ENCODE results near the gene STRIP2. TPM values are rescaled to one million over a fixed set of nuclear protein-coding genes. Genes with fewer than 3 reads are reported as not detected.
"Not testable (repeated sequence)": the region's sequence is repeated elsewhere in the genome, so short reads cannot be mapped to it uniquely, and the experiment has no call there.

The STRIP2 gene
- total RNA-seq, 1 donor from 2014 or later, result 1.3 TPM

GRCh38 chr7:129443612-129444011 is 9.4 kb downstream of the STRIP2 start:
- Histone ChIP-seq H3K4me3 (no peak overlapping the region), H3K27me3 (no peaks in the 10 kb centered on the region), H3K9me3 (peaks cover 9% of the 10 kb centered on the region), H3K36me3 (no peaks in the 10 kb centered on the region), H3K27ac (no peak overlapping the region), H3K4me1 (no peaks in the 10 kb centered on the region)
- no peak for ATAC-seq
- intact Hi-C loops (cut with DNase I), result no loop called here
- no peak for TF ChIP-seq CTCF (IDR thresholded peaks at IDR 0.05)
- no peak for DNase-seq

GRCh38 chr7:129444776-129445175 is 10.5 kb downstream of the STRIP2 start:
- H3K4me3 ChIP-seq; intact Hi-C loops (cut with DNase I); H3K27ac ChIP-seq; H3K4me1 ChIP-seq; H3K27me3 ChIP-seq; ATAC-seq; DNase-seq; H3K9me3 ChIP-seq; H3K36me3 ChIP-seq: not testable (repeated sequence)

GRCh38 chr7:129446925-129447324 is 12.7 kb downstream of the STRIP2 start:
- H3K4me3 ChIP-seq; DNase-seq; H3K36me3 ChIP-seq; H3K9me3 ChIP-seq; H3K4me1 ChIP-seq; intact Hi-C loops (cut with DNase I); H3K27me3 ChIP-seq; ATAC-seq; H3K27ac ChIP-seq: not testable (repeated sequence)

- H3K4me1 ChIP-seq; ATAC-seq; H3K36me3 ChIP-seq; intact Hi-C loops (cut with DNase I); H3K27ac ChIP-seq; H3K27me3 ChIP-seq; H3K4me3 ChIP-seq; DNase-seq; H3K9me3 ChIP-seq: not testable (repeated sequence)
These were observed 13.2 kb downstream of the STRIP2 start for GRCh38 chr7:129447445-129447844.

- H3K4me1 ChIP-seq; H3K9me3 ChIP-seq; H3K27ac ChIP-seq; H3K27me3 ChIP-seq; H3K4me3 ChIP-seq; ATAC-seq; H3K36me3 ChIP-seq; intact Hi-C loops (cut with DNase I); DNase-seq: not testable (repeated sequence)
These were observed 14.4 kb downstream of the STRIP2 start for GRCh38 chr7:129448608-129449007.

GRCh38 chr7:129450295-129450694 is 16.1 kb downstream of the STRIP2 start:
- no peaks in the 10 kb centered on the region for H3K36me3 ChIP-seq
- H3K27ac ChIP-seq, result no peak overlapping the region
- no peaks in the 10 kb centered on the region for H3K4me1 ChIP-seq
- no peak overlapping the region for H3K4me3 ChIP-seq
- no peak for TF ChIP-seq CTCF (IDR thresholded peaks at IDR 0.05)
- ATAC-seq, result no peak
- no peak for DNase-seq
- H3K9me3 ChIP-seq, result peaks cover 9% of the 10 kb centered on the region
- no peaks in the 10 kb centered on the region for H3K27me3 ChIP-seq
- intact Hi-C loops (cut with DNase I), result no loop called here

GRCh38 chr7:129452589-129453231 is 18.5 kb downstream of the STRIP2 start:
- no peaks in the 10 kb centered on the region for H3K4me1 ChIP-seq
- DNase-seq (no peak), ATAC-seq (no peak)
- H3K4me3 ChIP-seq, result no peak overlapping the region
- H3K36me3 ChIP-seq, result no peaks in the 10 kb centered on the region
- no peak for TF ChIP-seq CTCF (IDR thresholded peaks at IDR 0.05)
- no peak overlapping the region for H3K27ac ChIP-seq
- intact Hi-C loops (cut with DNase I), result no loop called here
- H3K9me3 ChIP-seq, result peaks cover 9% of the 10 kb centered on the region
- H3K27me3 ChIP-seq, result no peaks in the 10 kb centered on the region
